KMS-11 (cell line): ENCODE data around the gene RPS3A.

ENCODE experiments used
- H2AFZ ChIP-seq: fragments of 200-600 bp; sonication (generic); 2 replicates; pipeline ENCODE4 v1.6.1; 2016; ENCODE audit warnings: antibody characterized with exemption, mixed run types, low read depth
- H3K27ac ChIP-seq: fragments of 200-600 bp; sonication (generic); 2 replicates; pipeline ENCODE4 v1.6.1; 2016; ENCODE audit warnings: mild to moderate bottlenecking, mixed run types
- H3K27me3 ChIP-seq: fragments of 200-600 bp; sonication (generic); 2 replicates; pipeline ENCODE4 v1.6.1; 2017; ENCODE audit warnings: mild to moderate bottlenecking, low read depth, mixed run types, moderate library complexity; ENCODE audit not compliant: insufficient read depth
- H3K36me3 ChIP-seq: fragments of 200-600 bp; sonication (generic); 2 replicates; pipeline ENCODE4 v1.6.1; 2017; ENCODE audit warnings: mild to moderate bottlenecking, mixed run types; ENCODE audit not compliant: insufficient read depth
- H3K4me1 ChIP-seq: fragments of 200-600 bp; sonication (generic); 2 replicates; pipeline ENCODE4 v1.6.1; 2016; ENCODE audit warnings: mild to moderate bottlenecking, low read depth, mixed run types; ENCODE audit not compliant: poor library complexity, severe bottlenecking
- H3K4me2 ChIP-seq: fragments of 200-600 bp; sonication (generic); 2 replicates; pipeline ENCODE4 v1.7.0; 2016; ENCODE audit warnings: mild to moderate bottlenecking, mixed run types
- H3K4me3 ChIP-seq: fragments of 200-600 bp; sonication (generic); IDR thresholded peaks from 2 replicates; pipeline ENCODE4 v1.6.1; 2017; ENCODE audit warnings: low read depth, low read length, mixed read lengths; ENCODE audit not compliant: insufficient read depth
- H3K79me2 ChIP-seq: fragments of 200-600 bp; sonication (generic); 2 replicates; pipeline ENCODE4 v1.6.1; 2016; ENCODE audit warnings: low read depth, mixed run types; ENCODE audit not compliant: insufficient read depth
- H3K9ac ChIP-seq: fragments of 200-600 bp; sonication (generic); 2 replicates; pipeline ENCODE4 v1.6.1; 2016; ENCODE audit warnings: mild to moderate bottlenecking, mixed run types
- H4K20me1 ChIP-seq: fragments of 200-600 bp; sonication (generic); 2 replicates; pipeline ENCODE4 v1.6.1; 2016; ENCODE audit warnings: mild to moderate bottlenecking, mixed run types; ENCODE audit not compliant: insufficient read depth
- TF ChIP-seq, protein P1 (sequence below): fragments of 200-600 bp; sonication (generic); conservative IDR thresholded peaks from 2 replicates; pipeline ENCODE4 v1.6.1; 2017; ENCODE audit warnings: low read depth, mild to moderate bottlenecking, antibody characterized with exemption, low read length, moderate library complexity, mixed read lengths

The RPS3A gene

GRCh38 chr4:151105454-151106032 lies 6.1 kb downstream of the RPS3A start:
- H3K36me3 ChIP-seq = peaks cover 46% of the 10 kb centered on the region
- peaks cover 18% of the 10 kb centered on the region for H3K4me1 ChIP-seq
- H2AFZ ChIP-seq = no peak overlapping the region
- H3K9ac ChIP-seq = no peak overlapping the region
- no peaks in the 10 kb centered on the region for H3K27me3 ChIP-seq
- no peak overlapping the region for H3K27ac ChIP-seq
- no peak overlapping the region for H3K4me2 ChIP-seq
- peaks cover 28% of the 10 kb centered on the region for H4K20me1 ChIP-seq
- H3K4me3 ChIP-seq = no peak overlapping the region
- TF ChIP-seq, protein P1, sequence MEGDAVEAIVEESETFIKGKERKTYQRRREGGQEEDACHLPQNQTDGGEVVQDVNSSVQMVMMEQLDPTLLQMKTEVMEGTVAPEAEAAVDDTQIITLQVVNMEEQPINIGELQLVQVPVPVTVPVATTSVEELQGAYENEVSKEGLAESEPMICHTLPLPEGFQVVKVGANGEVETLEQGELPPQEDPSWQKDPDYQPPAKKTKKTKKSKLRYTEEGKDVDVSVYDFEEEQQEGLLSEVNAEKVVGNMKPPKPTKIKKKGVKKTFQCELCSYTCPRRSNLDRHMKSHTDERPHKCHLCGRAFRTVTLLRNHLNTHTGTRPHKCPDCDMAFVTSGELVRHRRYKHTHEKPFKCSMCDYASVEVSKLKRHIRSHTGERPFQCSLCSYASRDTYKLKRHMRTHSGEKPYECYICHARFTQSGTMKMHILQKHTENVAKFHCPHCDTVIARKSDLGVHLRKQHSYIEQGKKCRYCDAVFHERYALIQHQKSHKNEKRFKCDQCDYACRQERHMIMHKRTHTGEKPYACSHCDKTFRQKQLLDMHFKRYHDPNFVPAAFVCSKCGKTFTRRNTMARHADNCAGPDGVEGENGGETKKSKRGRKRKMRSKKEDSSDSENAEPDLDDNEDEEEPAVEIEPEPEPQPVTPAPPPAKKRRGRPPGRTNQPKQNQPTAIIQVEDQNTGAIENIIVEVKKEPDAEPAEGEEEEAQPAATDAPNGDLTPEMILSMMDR = no peak
- H3K79me2 ChIP-seq = peaks cover 32% of the 10 kb centered on the region

- H3K27me3 ChIP-seq = no peaks in the 10 kb centered on the region
- H4K20me1 ChIP-seq = peaks cover 17% of the 10 kb centered on the region
- no peak overlapping the region for H3K4me2 ChIP-seq
- peaks cover 17% of the 10 kb centered on the region for H3K79me2 ChIP-seq
- no peak overlapping the region for H3K27ac ChIP-seq
- peaks cover 7% of the 10 kb centered on the region for H3K4me1 ChIP-seq
- TF ChIP-seq, protein P1 = no peak
- no peak overlapping the region for H3K9ac ChIP-seq
- H3K4me3 ChIP-seq = no peak overlapping the region
- H2AFZ ChIP-seq = no peak overlapping the region
- H3K36me3 ChIP-seq = peaks cover 32% of the 10 kb centered on the region; the same call in 1 of the 2 replicates
Measured at GRCh38 chr4:151107063-151107462, 7.6 kb downstream of the RPS3A start.

- H4K20me1 ChIP-seq = no peaks in the 10 kb centered on the region
Measured at GRCh38 chr4:151110236-151110635, 10.8 kb downstream of the RPS3A start.

GRCh38 chr4:151114338-151114737 lies 14.9 kb downstream of the RPS3A start:
- Histone ChIP-seq H3K4me1 (no peaks in the 10 kb centered on the region), H3K36me3 (no peaks in the 10 kb centered on the region), H3K4me3 (no peak overlapping the region), H3K27ac (no peak overlapping the region), H4K20me1 (no peaks in the 10 kb centered on the region), H3K4me2 (no peak overlapping the region), H3K9ac (no peak overlapping the region), H2AFZ (no peak overlapping the region), H3K27me3 (no peaks in the 10 kb centered on the region), H3K79me2 (no peaks in the 10 kb centered on the region)
- TF ChIP-seq, protein P1 = no peak

More at GRCh38 chr4:151110236-151110635, 10.8 kb downstream of the RPS3A start:
- no peak overlapping the region for H3K4me3 ChIP-seq
- H3K79me2 ChIP-seq = no peaks in the 10 kb centered on the region
- peaks cover 12% of the 10 kb centered on the region; the same call in 1 of the 2 replicates for H3K36me3 ChIP-seq
- TF ChIP-seq, protein P1 = no peak
- H2AFZ ChIP-seq = no peak overlapping the region
- H3K27me3 ChIP-seq = no peaks in the 10 kb centered on the region
- no peak overlapping the region for H3K27ac ChIP-seq
- H3K4me1 ChIP-seq = no peaks in the 10 kb centered on the region
- no peak overlapping the region for H3K4me2 ChIP-seq
- no peak overlapping the region for H3K9ac ChIP-seq
